Fibroblast of villous mesenchyme (primary cell): ENCODE measurements around the gene CAMK2G. TPM values are rescaled to one million over a fixed set of nuclear protein-coding genes. Genes with fewer than 3 reads are reported as not detected.

Experiments used
- DNase-seq: peaks from one replicate; pipeline ENCODE4 v3.0.0-alpha.2; 2010; ENCODE audit warnings: low read depth
- H3K4me3 ChIP-seq: 2 replicates; pipeline ENCODE4 v1.5.1; 2011; ENCODE audit warnings: low read depth, mild to moderate bottlenecking, low read length
- CTCF ChIP-seq: IDR thresholded peaks from 2 replicates; pipeline ENCODE4 v1.5.1; 2012; ENCODE audit warnings: low read depth, mild to moderate bottlenecking, low read length; ENCODE audit not compliant: insufficient read depth
- total RNA-seq: library from RNA; depleted of rRNA; stranded (reverse); fragments of >200 nt; gene quantifications from 2 replicates; pipeline ENCODE4 v1.2.3, GENCODE V29; 2012

Gene CAMK2G
- total RNA-seq, 1 donor: 36.7 TPM

DNA sequence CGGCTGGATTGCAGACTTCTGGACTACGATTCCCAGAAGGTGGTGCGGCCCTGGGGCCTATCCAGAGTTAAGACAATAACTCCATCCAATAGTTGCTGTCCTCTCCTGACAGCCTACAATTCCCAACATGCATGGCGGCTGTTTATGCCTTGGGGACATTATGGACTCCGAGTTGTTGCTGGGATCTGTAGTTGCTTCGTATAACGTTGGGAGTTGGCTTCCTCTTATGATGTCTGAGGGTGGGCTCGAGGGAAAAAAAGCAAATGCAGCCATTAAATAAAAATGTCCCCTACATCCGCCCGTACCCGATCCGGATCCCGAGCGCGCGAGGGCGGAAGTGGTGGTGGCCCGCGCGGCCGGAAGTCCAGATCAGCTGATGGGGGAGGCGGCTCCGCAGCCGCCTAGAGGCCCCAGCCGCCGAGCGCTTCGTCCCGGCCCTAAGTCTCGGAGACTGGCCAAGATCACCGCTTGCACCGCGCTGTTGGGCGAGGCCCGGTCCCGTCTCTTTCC lies 89.1 kb downstream of the CAMK2G start, which contains the start of gene ZSWIM8:
Gene ZSWIM8 (plus strand): TSS at position 396 of the 510 bp plus-strand sequence. CDS start 273 bp downstream, outside the sequence.
- no peak for TF ChIP-seq CTCF
- DNase-seq: peak; percentile 97
- peak within 1 kb of the TSS; percentile 75 for H3K4me3 ChIP-seq

GRCh38 chr10:73782749-73783085 lies 91.6 kb downstream of the CAMK2G start:
- no peak for TF ChIP-seq CTCF
- DNase-seq: no peak
- H3K4me3 ChIP-seq: peak overlapping the region; percentile 80

DNA sequence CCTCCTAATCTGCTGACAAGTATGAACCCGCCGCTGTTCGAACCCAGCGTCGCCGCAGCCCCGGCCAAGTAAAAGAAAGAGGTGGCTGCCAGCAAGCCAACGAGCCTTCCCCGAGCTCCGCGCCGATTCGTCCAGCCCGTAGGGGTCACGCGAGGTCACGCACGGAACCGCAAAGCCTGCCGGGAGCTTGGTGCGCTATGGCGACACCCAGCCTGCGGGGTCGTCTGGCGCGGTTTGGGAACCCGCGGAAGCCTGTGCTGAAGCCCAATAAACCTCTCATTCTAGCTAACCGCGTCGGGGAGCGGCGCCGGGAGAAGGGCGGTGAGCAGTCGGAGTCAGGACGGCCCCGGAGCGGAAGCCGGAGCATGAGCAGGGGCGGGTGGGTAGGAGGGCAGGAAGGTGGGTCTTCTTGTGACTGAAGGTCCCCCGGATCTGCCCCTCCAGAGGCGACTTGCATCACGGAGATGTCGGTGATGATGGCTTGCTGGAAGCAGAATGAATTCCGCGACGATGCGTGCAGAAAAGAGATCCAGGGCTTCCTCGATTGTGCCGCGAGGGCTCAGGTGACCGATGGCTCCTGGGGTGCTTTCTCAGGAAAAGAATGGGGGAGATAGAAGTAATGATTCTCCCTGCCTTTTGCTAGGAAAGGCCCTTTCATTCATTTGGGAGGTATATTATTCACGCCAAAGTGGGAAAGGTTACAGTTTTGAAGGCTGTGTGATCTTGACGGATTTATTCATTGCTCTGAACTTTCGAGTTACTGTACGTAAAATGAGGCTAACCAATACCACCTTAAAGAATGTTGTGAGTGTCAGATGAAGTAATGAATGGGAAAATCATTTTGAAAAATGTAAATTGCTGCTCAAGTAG lies 92.2 kb downstream of the CAMK2G start, which contains the start of gene CHCHD1:
Gene CHCHD1 (plus strand): TSS at position 170 of the 870 bp plus-strand sequence. CDS start 28 bp downstream, at position 198.
- peak within 1 kb of the TSS; percentile 80 for H3K4me3 ChIP-seq
- peak; percentile 92 for DNase-seq
- TF ChIP-seq CTCF: no peak

DNA sequence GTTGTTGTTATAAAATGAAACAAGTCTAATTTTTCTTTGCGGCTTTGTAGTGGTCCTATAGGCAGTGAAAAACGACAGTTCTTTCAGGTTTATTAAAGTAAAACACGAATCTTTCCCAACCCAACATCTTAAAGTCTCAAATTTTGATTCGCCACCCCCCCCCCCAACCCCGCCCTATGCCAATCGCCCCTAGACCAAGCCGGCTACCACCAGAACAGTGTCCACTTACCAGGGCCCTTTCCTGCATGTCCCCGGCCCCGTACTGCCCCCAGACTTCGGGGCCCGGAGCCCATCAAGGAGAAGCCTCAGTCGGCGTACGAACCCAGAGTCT lies 92.8 kb downstream of the CAMK2G start:
- TF ChIP-seq CTCF: no peak
- peak overlapping the region; percentile 80 for H3K4me3 ChIP-seq
- DNase-seq: no peak

- peak overlapping the region; percentile 80 for H3K4me3 ChIP-seq
- DNase-seq: peak; percentile 12
- TF ChIP-seq CTCF: no peak
These were observed 93.4 kb downstream of the CAMK2G start for GRCh38 chr10:73780966-73781365.

- H3K4me3 ChIP-seq: peak overlapping the region; percentile 80
- no peak for TF ChIP-seq CTCF
- no peak for DNase-seq
These were observed 94.1 kb downstream of the CAMK2G start for GRCh38 chr10:73780301-73780700.
